Measurements from ENCODE around the gene GPRC5A. TPM values are rescaled to one million over a fixed set of nuclear protein-coding genes. Genes with fewer than 3 reads are reported as not detected.

GPRC5A gene
- total and polyA plus RNA-seq, 2 of the 13 experiments (the other 11 are each of a cell fraction or from before 2014, with no cell fraction given), result 0.27 to 3.0 TPM

GRCh38 chr12:12870465-12870864, 20.9 kb upstream of the GPRC5A start:
- no peak overlapping the region for H3K4me3 ChIP-seq (replicated peaks in 1 of 3; ENCODE audit: insufficient read depth in 1 of 3, low read depth in 2 of 3, low read length in 3 of 3)
- H3K9ac ChIP-seq (ENCODE audit: insufficient read depth, low read depth, low read length), result no peak overlapping the region
- no peak overlapping the region for H3K4me2 ChIP-seq (ENCODE audit: low read depth, low read length)
- no peaks in the 10 kb centered on the region for H3K36me3 ChIP-seq (replicated peaks in 1 of 2; ENCODE audit: control insufficient read depth in 1 of 2, insufficient read depth in 2 of 2, low read length in 2 of 2)
- no TSS peak for BruUV-seq (replicated peaks)
- H3K9me3 ChIP-seq (ENCODE audit: low read length), result no peaks in the 10 kb centered on the region
- no peak overlapping the region for H2AFZ ChIP-seq (ENCODE audit: low read length)
- in situ Hi-C loops (cut with HindIII; ENCODE audit: extremely low pct_ligation_motif_present, low pct_unique_long_range_greater_than_20kb), result loop anchor here (5.0 kb wide), 1 partner anchor 33 kb away; no protein-coding TSS in a partner anchor
- intact Hi-C loops (cut with micrococcal nuclease; ENCODE audit: unreplicated experiment), result no loop called here
- 45% methylated on average over 7 of the region's 7 CpGs for WGBS (ENCODE audit: low lambda C conversion rate)
- ATAC-seq, result no peak
- H4K20me1 ChIP-seq (ENCODE audit: insufficient read depth, low read length), result no peaks in the 10 kb centered on the region
- peaks cover 17% of the 10 kb centered on the region for H3K4me1 ChIP-seq (ENCODE audit: insufficient read depth, low read length)
- POLR2A ChIA-PET, result interaction anchor here (0.6 kb wide), 1 partner anchor 551 kb away, joined by 5 read pairs; no protein-coding TSS in a partner anchor
- no peaks in the 10 kb centered on the region; a peak in 1 of 5 replicates for H3K27me3 ChIP-seq (ENCODE audit: control insufficient read depth in 1 of 2, insufficient read depth in 2 of 2, low read length in 2 of 2)
- FAIRE-seq, result no peak
- H3K79me2 ChIP-seq (ENCODE audit: insufficient read depth, low read length), result no peaks in the 10 kb centered on the region
- CTCF ChIA-PET (ENCODE audit: low intra/inter-chr PET ratio, low total read pairs), result no interaction called here
- no peak overlapping the region for H3K27ac ChIP-seq (ENCODE audit: extremely low read length, insufficient read depth, low read length)
- peak; percentile 29 for DNase-seq (ENCODE audit: low spot score)
- TF ChIP-seq ZC3H4 (CRISPR knock-in tag; IDR thresholded peaks at IDR 0.05; ENCODE audit: borderline replicate concordance), result no peak
- no peak for TF ChIP-seq PPARG (CRISPR knock-in tag; conservative IDR thresholded peaks at IDR 0.05)
- no peak for TF ChIP-seq TEAD3 (CRISPR knock-in tag; optimal IDR thresholded peaks at IDR 0.05; ENCODE audit: borderline replicate concordance)
- TF ChIP-seq U2AF1 (optimal IDR thresholded peaks at IDR 0.05; ENCODE audit: low read depth, low read length), result no peak

- H3K4me3 ChIP-seq (replicated peaks in 1 of 3; ENCODE audit: insufficient read depth in 1 of 3, low read depth in 2 of 3, low read length in 3 of 3), result no peak overlapping the region
- H3K36me3 ChIP-seq (replicated peaks in 1 of 2; ENCODE audit: control insufficient read depth in 1 of 2, insufficient read depth in 2 of 2, low read length in 2 of 2), result no peaks in the 10 kb centered on the region
- TF ChIP-seq ZNF770 (CRISPR knock-in tag; IDR thresholded peaks at IDR 0.05) (peak; percentile 51; the same call in 1 of the 2 replicates), BCLAF1 (IDR thresholded peaks at IDR 0.05) (no peak), MEIS2 (CRISPR knock-in tag; IDR thresholded peaks at IDR 0.05) (no peak)
- no peak overlapping the region for H2AFZ ChIP-seq (ENCODE audit: low read length)
- H3K9ac ChIP-seq (ENCODE audit: insufficient read depth, low read depth, low read length), result no peak overlapping the region
- no peaks in the 10 kb centered on the region for H4K20me1 ChIP-seq (ENCODE audit: insufficient read depth, low read length)
- BruUV-seq (replicated peaks), result no TSS peak
- peaks cover 17% of the 10 kb centered on the region for H3K4me1 ChIP-seq (ENCODE audit: insufficient read depth, low read length)
- no peak for FAIRE-seq
- peak overlapping the region; percentile 50; the same call in 1 of the 2 replicates for H3K4me2 ChIP-seq (ENCODE audit: low read depth, low read length)
- 75% methylated on average over 6 of the region's 6 CpGs for WGBS (ENCODE audit: low lambda C conversion rate)
- intact Hi-C loops (cut with micrococcal nuclease; ENCODE audit: unreplicated experiment), result no loop called here
- DNase-seq (ENCODE audit: low spot score), result no peak
- no peaks in the 10 kb centered on the region for H3K79me2 ChIP-seq (ENCODE audit: insufficient read depth, low read length)
- in situ Hi-C loops (cut with HindIII; ENCODE audit: extremely low pct_ligation_motif_present, low pct_unique_long_range_greater_than_20kb), result loop anchor here (5.0 kb wide), 1 partner anchor 34 kb away; no protein-coding TSS in a partner anchor
- H3K27me3 ChIP-seq (ENCODE audit: control insufficient read depth in 1 of 2, insufficient read depth in 2 of 2, low read length in 2 of 2), result no peaks in the 10 kb centered on the region; a peak in 1 of 5 replicates
- POLR2A ChIA-PET, result no interaction called here
- H3K9me3 ChIP-seq (ENCODE audit: low read length), result no peaks in the 10 kb centered on the region
- H3K27ac ChIP-seq (ENCODE audit: extremely low read length, insufficient read depth, low read length), result no peak overlapping the region
- CTCF ChIA-PET (ENCODE audit: low intra/inter-chr PET ratio, low total read pairs), result no interaction called here
- no peak for ATAC-seq
These were observed 19.7 kb upstream of the GPRC5A start for GRCh38 chr12:12871587-12872138.
